Thoracic aorta (tissue), 2 donors: Measurements from ENCODE around the gene CDH11. TPM values are rescaled to one million over a fixed set of nuclear protein-coding genes. Genes with fewer than 3 reads are reported as not detected.

Experiments used
- ATAC-seq: fragments of 150-250 bp; one replicate; pipeline ENCODE4 v1.8.0; 2017; ENCODE audit warnings: low read depth; ENCODE audit not compliant: insufficient number of reproducible peaks, low FRiP score
- DNase-seq: peaks from one replicate; pipeline ENCODE4 v3.0.0-alpha.2; 2020; ENCODE audit warnings: low spot score
- H3K27ac ChIP-seq, 2 donors: fragments of 200-600 bp; sonication (generic); 1 replicate in 1 of 2; 2 replicates in 1 of 2; pipeline ENCODE4 v1.5.1; 2016; ENCODE audit warnings: mild to moderate bottlenecking in 2 of 2, moderate library complexity in 2 of 2
- H3K27me3 ChIP-seq: fragments of 200-600 bp; sonication (generic); replicated peaks from 2 replicates; pipeline ENCODE4 v1.6.0; 2016; ENCODE audit warnings: mild to moderate bottlenecking; ENCODE audit not compliant: insufficient read depth
- H3K36me3 ChIP-seq: fragments of 200-600 bp; sonication (generic); one replicate; pipeline ENCODE4 v1.5.1; 2016
- H3K4me1 ChIP-seq, 2 donors: fragments of 200-600 bp; sonication (generic); 1 replicate in 1 of 2; 2 replicates in 1 of 2; pipeline versions ENCODE4 v1.5.1 to v1.6.0; 2016; ENCODE audit warnings: low read depth in 2 of 2, mild to moderate bottlenecking in 1 of 2; ENCODE audit not compliant: control insufficient read depth in 1 of 2
- H3K4me3 ChIP-seq: fragments of 200-600 bp; sonication (generic); 2 replicates; pipeline ENCODE4 v1.5.1; 2016; ENCODE audit warnings: mild to moderate bottlenecking
- H3K9me3 ChIP-seq: fragments of 200-600 bp; sonication (generic); 2 replicates; pipeline ENCODE4 v1.5.1; 2016
- CTCF ChIP-seq: fragments of 200-600 bp; sonication (generic); IDR thresholded peaks from one replicate; pipeline ENCODE4 v1.5.1; 2019; ENCODE audit warnings: antibody characterized with exemption
- total RNA-seq, 2 donors: library from RNA; depleted of rRNA; stranded (reverse); fragments of >200 nt; gene quantifications; one replicate each; pipeline versions ENCODE4 v1.1.0 to v1.2.3, GENCODE V29; 2016

The CDH11 gene
- total RNA-seq, 2 donors from 2014 or later, result 191 to 354 TPM

GRCh38 chr16:65044873-65045272 lies 77.0 kb downstream of the CDH11 start:
- H3K4me3 ChIP-seq, result no peak overlapping the region
- no peak overlapping the region for H3K27ac ChIP-seq
- no peak for DNase-seq
- no peaks in the 10 kb centered on the region for H3K27me3 ChIP-seq
- H3K36me3 ChIP-seq, result peaks cover 4% of the 10 kb centered on the region
- no peak for TF ChIP-seq CTCF
- ATAC-seq, result no peak
- peaks cover 0 to 6% of the 10 kb centered on the region in 2 donors for H3K4me1 ChIP-seq
- H3K9me3 ChIP-seq, result no peaks in the 10 kb centered on the region

GRCh38 chr16:65044026-65044425 lies 77.8 kb downstream of the CDH11 start:
- no peaks in the 10 kb centered on the region for H3K9me3 ChIP-seq
- ATAC-seq (no peak), DNase-seq (no peak)
- H3K4me1 ChIP-seq, result peaks cover 0 to 6% of the 10 kb centered on the region in 2 donors
- no peak for TF ChIP-seq CTCF
- H3K27me3 ChIP-seq, result no peaks in the 10 kb centered on the region
- H3K36me3 ChIP-seq, result peaks cover 3% of the 10 kb centered on the region
- H3K27ac ChIP-seq, result no peak overlapping the region
- H3K4me3 ChIP-seq, result no peak overlapping the region

- Histone ChIP-seq H3K27ac (no peak overlapping the region), H3K4me1 (peaks cover 0 to 6% of the 10 kb centered on the region in 2 donors), H3K27me3 (no peaks in the 10 kb centered on the region), H3K9me3 (no peaks in the 10 kb centered on the region), H3K36me3 (peaks cover 3% of the 10 kb centered on the region), H3K4me3 (no peak overlapping the region)
- no peak for ATAC-seq
- TF ChIP-seq CTCF, result no peak
- no peak for DNase-seq
Observed at GRCh38 chr16:65042438-65043365, 79.2 kb downstream of the CDH11 start.

GRCh38 chr16:65041667-65042066 lies 80.2 kb downstream of the CDH11 start:
- DNase-seq (no peak), ATAC-seq (no peak)
- Histone ChIP-seq H3K4me3 (no peak overlapping the region), H3K27me3 (no peaks in the 10 kb centered on the region), H3K27ac (no peak overlapping the region), H3K36me3 (peaks cover 3% of the 10 kb centered on the region), H3K9me3 (no peaks in the 10 kb centered on the region), H3K4me1 (peaks cover 0 to 6% of the 10 kb centered on the region in 2 donors)
- TF ChIP-seq CTCF, result no peak

DNA sequence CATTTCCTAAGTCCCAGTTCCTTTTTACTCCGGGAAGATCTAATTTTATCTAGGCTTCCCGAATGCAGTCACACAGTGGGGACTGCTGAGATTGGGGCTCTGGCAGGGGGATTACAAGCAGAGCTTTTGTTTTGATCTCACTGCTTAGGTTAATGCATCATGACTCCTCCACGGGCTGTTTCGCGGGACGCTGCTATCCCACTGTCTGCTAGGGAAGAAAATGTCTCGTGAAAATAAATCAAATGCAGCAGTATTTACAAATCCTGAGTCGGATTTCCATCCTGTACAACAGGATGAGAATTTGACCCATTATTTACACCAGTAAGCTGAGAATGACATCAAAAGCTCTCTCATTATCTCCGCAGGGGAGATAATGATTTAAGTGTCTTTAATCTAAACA lies 83.8 kb downstream of the CDH11 start:
- H3K27ac ChIP-seq, result no peak overlapping the region
- no peak overlapping the region for H3K4me3 ChIP-seq
- no peaks in the 10 kb centered on the region for H3K9me3 ChIP-seq
- no peak for TF ChIP-seq CTCF
- ATAC-seq, result no peak
- H3K36me3 ChIP-seq, result no peaks in the 10 kb centered on the region
- no peak for DNase-seq
- H3K4me1 ChIP-seq, result peaks cover 0 to under 1% of the 10 kb centered on the region in 2 donors
- H3K27me3 ChIP-seq, result no peaks in the 10 kb centered on the region
